Liver (tissue), 3 donors: ENCODE results near the gene DDX1.

Source experiments
- FOXA1 ChIP-seq: IDR thresholded peaks from 2 replicates; pipeline ENCODE4 v1.6.1; 2016; ENCODE audit warnings: antibody characterized with exemption
- GABPA ChIP-seq, 2 donors: IDR thresholded peaks in 1 of 2; conservative IDR thresholded peaks in 1 of 2; 2 replicates each; pipeline ENCODE4 v1.6.1; 2016; ENCODE audit warnings: antibody characterized with exemption in 2 of 2, mild to moderate bottlenecking in 1 of 2, moderate library complexity in 1 of 2
- HNF4G ChIP-seq: IDR thresholded peaks from 2 replicates; pipeline ENCODE4 v1.6.1; 2016; ENCODE audit warnings: antibody characterized with exemption
- RXRA ChIP-seq, 2 donors: IDR thresholded peaks; 2 replicates each; pipeline ENCODE4 v1.6.1; 2017 to 2018; ENCODE audit warnings: antibody characterized with exemption in 2 of 2, mild to moderate bottlenecking in 1 of 2
- TAF1 ChIP-seq: conservative IDR thresholded peaks from 2 replicates; pipeline ENCODE4 v1.6.1; 2016; ENCODE audit warnings: antibody characterized with exemption, mild to moderate bottlenecking
- YY1 ChIP-seq: IDR thresholded peaks from 2 replicates; pipeline ENCODE4 v1.6.1; 2016; ENCODE audit warnings: antibody characterized with exemption, mild to moderate bottlenecking
- TF ChIP-seq, protein P1 (sequence below): fragments of 150-350 bp; IDR thresholded peaks from 2 replicates; pipeline ENCODE4 v1.5.1; 2017; ENCODE audit warnings: improper control_type of control experiment, low read depth, low read length; ENCODE audit not compliant: missing input control
- TF ChIP-seq, protein P2 (sequence below): IDR thresholded peaks from 2 replicates; pipeline ENCODE4 v1.6.1; 2016; ENCODE audit warnings: antibody characterized with exemption
- donor health status: healthy.
- donor health status: healthy.

DNA sequence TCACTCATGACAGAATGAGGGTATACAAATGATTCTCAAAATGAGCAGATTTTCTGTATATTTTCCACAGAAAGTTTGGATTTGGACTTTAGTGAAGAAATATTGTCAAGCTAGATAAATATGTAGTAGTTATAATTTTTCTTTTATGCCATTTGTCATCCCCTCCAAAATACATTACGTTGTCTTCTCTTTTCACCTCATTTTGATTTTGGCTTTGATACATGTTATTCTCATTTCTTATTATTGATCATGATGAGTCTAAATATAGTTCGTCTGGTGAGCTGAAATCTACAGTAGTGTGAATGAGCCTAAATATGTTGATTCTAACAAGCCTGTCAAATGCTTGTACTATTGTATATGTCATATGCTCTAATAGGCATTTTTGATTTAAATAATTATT is 12.3 kb downstream of the DDX1 start:
- TF ChIP-seq, protein P1, sequence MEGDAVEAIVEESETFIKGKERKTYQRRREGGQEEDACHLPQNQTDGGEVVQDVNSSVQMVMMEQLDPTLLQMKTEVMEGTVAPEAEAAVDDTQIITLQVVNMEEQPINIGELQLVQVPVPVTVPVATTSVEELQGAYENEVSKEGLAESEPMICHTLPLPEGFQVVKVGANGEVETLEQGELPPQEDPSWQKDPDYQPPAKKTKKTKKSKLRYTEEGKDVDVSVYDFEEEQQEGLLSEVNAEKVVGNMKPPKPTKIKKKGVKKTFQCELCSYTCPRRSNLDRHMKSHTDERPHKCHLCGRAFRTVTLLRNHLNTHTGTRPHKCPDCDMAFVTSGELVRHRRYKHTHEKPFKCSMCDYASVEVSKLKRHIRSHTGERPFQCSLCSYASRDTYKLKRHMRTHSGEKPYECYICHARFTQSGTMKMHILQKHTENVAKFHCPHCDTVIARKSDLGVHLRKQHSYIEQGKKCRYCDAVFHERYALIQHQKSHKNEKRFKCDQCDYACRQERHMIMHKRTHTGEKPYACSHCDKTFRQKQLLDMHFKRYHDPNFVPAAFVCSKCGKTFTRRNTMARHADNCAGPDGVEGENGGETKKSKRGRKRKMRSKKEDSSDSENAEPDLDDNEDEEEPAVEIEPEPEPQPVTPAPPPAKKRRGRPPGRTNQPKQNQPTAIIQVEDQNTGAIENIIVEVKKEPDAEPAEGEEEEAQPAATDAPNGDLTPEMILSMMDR, result no peak
- TF ChIP-seq TAF1 (no peak), YY1 (no peak), GABPA (IDR thresholded peaks at IDR 0.05 in 1 of 2, conservative IDR thresholded peaks at IDR 0.05 in 1 of 2) (no peak), HNF4G (no peak), RXRA (IDR thresholded peaks at IDR 0.05) (no peak), FOXA1 (no peak)
- TF ChIP-seq, protein P2, sequence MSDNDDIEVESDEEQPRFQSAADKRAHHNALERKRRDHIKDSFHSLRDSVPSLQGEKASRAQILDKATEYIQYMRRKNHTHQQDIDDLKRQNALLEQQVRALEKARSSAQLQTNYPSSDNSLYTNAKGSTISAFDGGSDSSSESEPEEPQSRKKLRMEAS, result no peak
